Glutamatergic neuron (in vitro differentiated cells): Measurements from ENCODE around the gene NOL6. TPM values are rescaled to one million over a fixed set of nuclear protein-coding genes. Genes with fewer than 3 reads are reported as not detected.

Experiments used
- DNase-seq: peaks from one replicate; pipeline ENCODE4 v3.0.0; 2022
- H3K27ac Mint-ChIP-seq: one replicate; pipeline ENCODE4 v1.8.0; 2020; ENCODE audit warnings: mild to moderate bottlenecking, mixed read lengths, inconsistent platforms; ENCODE audit not compliant: unreplicated experiment
- H3K27me3 Mint-ChIP-seq: one replicate; pipeline ENCODE4 v1.8.0; 2020; ENCODE audit warnings: mild to moderate bottlenecking, moderate library complexity, mixed read lengths, inconsistent platforms; ENCODE audit not compliant: unreplicated experiment
- H3K36me3 Mint-ChIP-seq: one replicate; pipeline ENCODE4 v1.8.0; 2020; ENCODE audit warnings: mild to moderate bottlenecking, mixed read lengths, inconsistent platforms; ENCODE audit not compliant: unreplicated experiment
- H3K4me1 Mint-ChIP-seq: one replicate; pipeline ENCODE4 v1.8.0; 2020; ENCODE audit warnings: mild to moderate bottlenecking, low read depth, mixed read lengths, inconsistent platforms; ENCODE audit not compliant: unreplicated experiment
- H3K4me3 Mint-ChIP-seq: one replicate; pipeline ENCODE4 v1.8.0; 2020; ENCODE audit warnings: mild to moderate bottlenecking, mixed read lengths, inconsistent platforms; ENCODE audit not compliant: unreplicated experiment
- H3K9me3 Mint-ChIP-seq: one replicate; pipeline ENCODE4 v1.8.0; 2020; ENCODE audit warnings: mild to moderate bottlenecking, moderate library complexity, mixed read lengths, inconsistent platforms; ENCODE audit not compliant: unreplicated experiment
- CTCF ChIP-seq: fragments of 200-600 bp; sonication (generic); IDR thresholded peaks from one replicate; pipeline ENCODE4 v1.5.0; 2021; ENCODE audit not compliant: partially characterized antibody, unreplicated experiment
- total RNA-seq: library from RNA; stranded (reverse); fragmentation: NEBNext Ultra II Directional; extraction: Animal tissue kit (Norgen Biotek cat#: 25700); gene quantifications from one replicate; pipeline ENCODE4 v1.2.1, GENCODE V29; 2021; ENCODE audit not compliant: unreplicated experiment

NOL6 gene
- total RNA-seq, 1 donor from 2014 or later = 25.6 TPM

DNA sequence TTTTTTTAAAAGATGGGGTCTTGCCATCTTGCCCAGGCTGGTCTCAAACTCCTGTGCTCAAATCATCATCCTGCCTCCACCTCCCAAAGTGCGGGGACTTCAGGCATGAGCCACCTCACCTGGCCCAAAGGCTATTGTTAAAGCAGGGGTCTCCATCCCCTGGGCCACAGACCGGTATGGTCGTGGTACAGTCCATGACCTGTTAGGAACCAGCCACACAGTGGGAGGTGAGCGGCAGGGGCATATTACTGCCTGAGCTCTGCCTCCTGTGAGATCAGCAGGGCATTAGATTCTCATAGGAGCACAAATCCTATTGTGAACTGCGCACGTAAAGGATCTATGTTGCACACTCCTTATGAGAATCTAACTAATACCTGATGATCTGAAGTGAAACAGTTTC lies 7.3 kb upstream of the NOL6 start:
- TF ChIP-seq CTCF = no peak
- Mint-ChIP-seq H3K27me3 (no peaks in the 10 kb centered on the region), H3K27ac (no peak overlapping the region), H3K4me1 (no peaks in the 10 kb centered on the region), H3K4me3 (no peak overlapping the region), H3K36me3 (no peaks in the 10 kb centered on the region), H3K9me3 (no peaks in the 10 kb centered on the region)
- DNase-seq = no peak

DNA sequence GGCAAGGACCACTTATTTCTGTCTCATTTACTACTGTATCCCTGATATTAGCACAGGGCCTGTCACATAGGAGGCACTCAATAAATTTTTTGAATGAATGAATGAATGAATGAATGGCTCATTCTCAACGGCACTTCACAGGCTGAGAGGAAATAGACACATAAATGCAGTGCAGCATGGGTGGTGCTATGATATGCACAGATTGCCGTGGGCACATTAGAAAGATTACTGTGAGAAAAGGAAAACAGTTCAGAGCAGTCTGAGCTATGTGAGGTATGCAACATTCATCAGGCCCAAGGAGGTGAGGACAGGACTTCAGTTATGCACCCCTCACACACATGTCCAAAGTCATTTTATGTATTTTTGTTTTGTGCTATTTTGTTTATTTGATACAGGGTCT lies 6.4 kb upstream of the NOL6 start:
- H3K4me3 Mint-ChIP-seq = no peak overlapping the region
- no peak for TF ChIP-seq CTCF
- no peaks in the 10 kb centered on the region for H3K27me3 Mint-ChIP-seq
- no peak for DNase-seq
- no peaks in the 10 kb centered on the region for H3K36me3 Mint-ChIP-seq
- H3K9me3 Mint-ChIP-seq = no peaks in the 10 kb centered on the region
- no peak overlapping the region for H3K27ac Mint-ChIP-seq
- H3K4me1 Mint-ChIP-seq = no peaks in the 10 kb centered on the region

DNA sequence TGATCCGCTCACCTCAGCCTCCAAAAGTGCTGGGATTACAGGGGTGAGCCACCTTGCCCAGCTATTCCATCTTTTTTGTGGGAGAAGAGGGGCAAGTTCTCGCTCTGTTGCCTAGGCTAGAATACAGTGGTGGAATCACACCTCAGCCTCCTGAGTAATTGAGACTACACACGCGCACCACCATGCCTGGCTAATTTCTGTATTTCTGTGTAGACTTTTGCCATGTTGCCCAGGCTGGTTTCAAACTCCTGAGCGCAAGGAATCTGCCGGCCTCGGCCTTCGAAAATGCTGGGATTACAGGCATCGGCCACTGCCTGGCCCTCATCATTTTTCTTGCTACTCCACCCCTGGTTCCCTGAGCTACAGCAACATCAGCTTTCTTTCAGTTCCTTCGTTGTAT lies 2.8 kb upstream of the NOL6 start:
- H3K4me3 Mint-ChIP-seq = no peak overlapping the region

GRCh38 chr9:33475357-33475756 lies 1.6 kb upstream of the NOL6 start:
- TF ChIP-seq CTCF = no peak
- peaks cover 5% of the 10 kb centered on the region for H3K4me1 Mint-ChIP-seq
- no peaks in the 10 kb centered on the region for H3K36me3 Mint-ChIP-seq
- H3K27ac Mint-ChIP-seq = no peak overlapping the region
- no peaks in the 10 kb centered on the region for H3K27me3 Mint-ChIP-seq
- H3K9me3 Mint-ChIP-seq = peaks cover 3% of the 10 kb centered on the region
- no peak for DNase-seq
- no peak overlapping the region for H3K4me3 Mint-ChIP-seq

More for the DNA sequence above, 2.8 kb upstream of the NOL6 start:
- no peak for TF ChIP-seq CTCF
- no peaks in the 10 kb centered on the region for H3K27me3 Mint-ChIP-seq
- H3K4me1 Mint-ChIP-seq = peaks cover 5% of the 10 kb centered on the region
- no peak overlapping the region for H3K27ac Mint-ChIP-seq
- peaks cover 2% of the 10 kb centered on the region for H3K9me3 Mint-ChIP-seq
- DNase-seq = no peak
- H3K36me3 Mint-ChIP-seq = no peaks in the 10 kb centered on the region

- Mint-ChIP-seq H3K27me3 (peaks cover 2% of the 10 kb centered on the region), H3K9me3 (peaks cover 3% of the 10 kb centered on the region), H3K36me3 (no peaks in the 10 kb centered on the region), H3K4me3 (peak overlapping the region; percentile 100), H3K27ac (peak overlapping the region; percentile 93), H3K4me1 (peaks cover 5% of the 10 kb centered on the region)
- DNase-seq = no peak
- TF ChIP-seq CTCF = no peak
These were observed 676 bp downstream of the NOL6 start for GRCh38 chr9:33472881-33473615.
